Right hindlimb (tissue), 1 donor: Measurements from ENCODE around the gene MUSK.
"Not testable (repeated sequence)": the region's sequence is repeated elsewhere in the genome, so short reads cannot be mapped to it uniquely, and the experiment has no call there.

Experiments
- DNase-seq: peaks from one replicate; pipeline ENCODE4 v3.0.0-alpha.2; 2018

Gene MUSK

GRCh38 chr9:110814159-110814558 lies 145.6 kb downstream of the MUSK start:
- DNase-seq = no peak

GRCh38 chr9:110815361-110815760 lies 146.8 kb downstream of the MUSK start:
- DNase-seq = no peak

GRCh38 chr9:110820381-110820780 lies 151.8 kb downstream of the MUSK start:
- DNase-seq = no peak

GRCh38 chr9:110821064-110821463 lies 152.5 kb downstream of the MUSK start:
- no peak for DNase-seq

DNA sequence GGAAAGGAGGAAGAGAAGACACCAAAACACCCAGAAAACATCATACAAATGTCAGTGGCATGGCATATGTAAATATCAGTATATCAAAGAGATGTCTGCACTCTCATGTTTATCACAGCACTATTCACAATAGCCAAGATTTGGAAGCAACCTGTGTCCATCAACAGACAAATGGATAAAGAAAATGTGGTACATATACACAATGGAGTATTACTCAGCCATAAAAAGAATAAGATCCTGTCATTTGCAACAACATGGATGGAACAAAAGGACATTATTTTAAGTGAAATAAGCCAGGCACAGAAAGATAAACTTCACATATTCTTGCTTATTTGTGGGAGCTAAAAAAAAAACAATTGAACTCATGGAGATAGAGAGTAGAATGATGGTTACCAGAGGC lies 156.5 kb downstream of the MUSK start:
- not testable (repeated sequence) for DNase-seq

DNA sequence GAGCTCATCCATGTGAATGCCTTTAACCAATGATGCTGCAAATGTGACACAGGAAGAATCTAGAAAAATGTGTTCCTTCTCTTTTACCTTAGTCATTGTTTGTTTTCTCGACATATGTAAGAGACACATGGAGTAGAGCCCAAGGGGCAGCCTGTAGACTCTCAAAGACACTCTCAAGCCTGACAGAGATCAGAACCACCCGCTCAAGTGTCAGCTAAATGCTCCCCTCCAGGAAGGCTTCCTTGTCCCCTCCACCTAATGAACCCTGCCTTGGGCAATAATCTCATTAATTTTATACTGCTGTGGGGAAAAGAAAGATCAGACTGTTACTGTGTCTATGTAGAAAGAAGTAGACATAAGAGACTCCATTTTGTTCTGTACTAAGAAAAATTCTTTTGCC lies 157.4 kb downstream of the MUSK start:
- no peak for DNase-seq

DNA sequence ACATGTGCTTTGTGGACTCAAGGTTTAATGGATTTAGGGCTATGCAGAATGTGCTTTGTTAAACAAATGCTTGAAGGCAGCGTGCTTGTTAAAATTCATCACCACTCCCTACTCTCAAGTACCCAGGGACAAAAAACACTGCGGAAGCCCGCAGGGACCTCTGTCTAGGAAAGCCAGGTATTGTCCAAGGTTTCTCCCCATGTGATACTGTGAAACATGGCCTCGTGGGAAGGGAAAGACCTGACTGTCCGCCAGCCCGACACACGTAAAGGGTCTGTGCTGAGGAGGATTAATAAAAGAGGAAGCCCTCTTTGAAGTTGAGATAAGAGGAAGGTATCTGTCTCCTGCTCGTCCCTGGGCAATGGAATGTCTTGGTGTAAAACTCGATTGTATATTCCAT lies 157.8 kb downstream of the MUSK start:
- DNase-seq = not testable (repeated sequence)

GRCh38 chr9:110828264-110828663 lies 159.7 kb downstream of the MUSK start:
- peak; percentile 84 for DNase-seq

DNA sequence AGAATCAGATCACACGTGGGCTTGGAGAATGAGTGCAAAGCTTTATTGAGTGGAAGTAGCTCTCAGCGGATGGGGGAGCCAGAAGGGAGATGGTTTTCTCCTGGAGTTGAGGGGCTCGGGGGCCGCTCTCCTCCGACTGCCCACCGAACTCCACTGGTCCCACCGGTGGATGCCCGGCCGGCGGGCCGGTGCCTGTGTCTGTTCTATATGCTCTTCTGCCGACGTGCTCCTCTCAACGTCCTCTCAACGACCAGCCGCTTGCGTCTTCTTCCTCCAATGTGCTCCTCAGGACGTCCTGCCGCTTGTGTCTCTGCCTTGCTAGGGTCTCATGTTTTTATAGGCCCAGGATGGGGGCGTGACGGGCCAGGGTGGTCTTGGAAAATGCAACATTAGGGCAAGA lies 161.9 kb downstream of the MUSK start:
- DNase-seq = no peak

DNA sequence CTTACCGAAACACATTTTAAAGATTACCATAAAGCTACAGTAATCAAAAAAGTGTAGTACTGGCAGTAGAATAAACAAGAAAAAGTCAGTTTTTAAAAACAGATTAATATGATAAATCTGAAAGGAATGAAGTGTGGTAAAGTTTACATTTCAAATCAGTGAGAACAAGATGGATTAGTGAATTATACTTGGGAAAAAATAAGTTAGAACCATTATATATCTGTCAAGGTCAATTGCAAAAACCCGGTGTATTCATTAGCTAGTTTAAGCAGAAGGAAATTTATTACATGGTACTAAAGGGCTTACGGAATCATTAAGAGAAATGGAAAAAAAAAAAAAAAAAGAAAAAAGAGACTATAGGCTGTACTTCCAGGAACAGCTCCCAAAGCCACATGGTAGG lies 164.3 kb downstream of the MUSK start:
- DNase-seq = no peak

GRCh38 chr9:110835404-110835803 lies 166.8 kb downstream of the MUSK start:
- DNase-seq = no peak

DNA sequence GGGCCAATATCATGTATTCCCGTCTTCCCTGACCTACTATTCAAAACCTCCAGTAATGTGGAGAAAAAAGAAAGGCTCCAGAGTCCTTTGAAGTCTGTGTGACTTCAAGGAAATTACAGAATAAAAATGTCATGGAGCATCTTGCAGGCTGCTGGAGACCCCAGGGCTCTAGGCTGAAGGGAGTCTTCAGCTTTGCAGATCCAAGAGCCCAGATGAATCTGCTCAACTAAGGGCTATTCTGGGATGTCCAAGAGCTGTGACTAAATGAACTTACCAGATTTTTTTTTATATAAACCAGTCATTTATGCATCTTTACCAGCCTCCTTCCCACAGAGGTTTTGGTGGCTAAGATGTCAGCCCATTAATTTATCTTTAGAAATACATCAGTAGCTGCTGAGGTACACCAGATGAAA lies 167.3 kb downstream of the MUSK start:
- DNase-seq = no peak

DNA sequence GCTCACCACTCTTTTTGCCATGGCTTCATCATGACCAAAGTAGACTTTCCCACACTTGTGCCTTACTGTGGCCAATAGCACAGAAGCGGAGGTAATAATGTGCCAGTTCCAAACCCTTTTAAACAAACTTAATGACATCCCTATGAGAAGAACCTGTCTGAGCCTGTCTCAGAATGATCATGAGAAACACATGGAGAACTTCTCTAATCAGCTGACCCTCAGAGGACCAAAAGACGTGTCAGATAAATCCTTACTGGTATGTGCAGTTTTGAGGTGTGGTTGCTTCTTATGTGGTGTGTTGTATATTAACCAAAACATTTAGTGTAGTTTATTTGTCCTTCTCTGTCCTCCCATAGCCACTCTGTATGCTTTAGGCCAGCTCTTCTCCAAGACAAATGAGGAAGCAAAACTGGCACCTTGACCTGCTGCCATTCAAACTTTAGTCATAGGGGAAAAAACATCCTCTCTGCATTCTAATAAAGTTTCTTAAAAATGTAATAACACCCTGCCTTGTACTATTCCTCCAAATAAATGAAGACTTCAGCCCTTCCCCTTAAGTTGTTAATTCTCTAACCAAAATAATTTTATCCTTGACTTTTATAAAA lies 168.9 kb downstream of the MUSK start:
- DNase-seq = no peak

DNA sequence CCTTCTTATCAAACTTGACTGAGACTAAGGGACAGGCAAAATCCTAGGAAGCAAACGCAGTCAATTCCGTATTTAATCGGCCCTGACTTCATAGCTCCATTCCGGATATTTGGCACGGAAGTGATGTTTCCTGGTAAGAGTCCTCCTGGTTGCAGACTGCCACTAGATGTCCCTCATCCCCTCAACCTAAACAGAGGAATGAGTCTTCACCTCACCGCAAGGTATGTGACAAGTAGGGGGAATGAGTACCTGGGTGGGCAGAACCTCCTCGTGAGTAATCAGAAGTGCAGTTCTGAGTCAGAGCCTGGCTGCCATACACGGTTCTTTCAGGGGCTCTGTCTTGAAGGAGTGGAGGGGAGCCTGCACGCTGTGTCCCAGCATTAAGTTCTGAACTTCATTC lies 173.6 kb downstream of the MUSK start:
- DNase-seq = no peak

GRCh38 chr9:110842986-110843385 lies 174.4 kb downstream of the MUSK start:
- DNase-seq = no peak

GRCh38 chr9:110844121-110844520 lies 175.5 kb downstream of the MUSK start:
- no peak for DNase-seq

DNA sequence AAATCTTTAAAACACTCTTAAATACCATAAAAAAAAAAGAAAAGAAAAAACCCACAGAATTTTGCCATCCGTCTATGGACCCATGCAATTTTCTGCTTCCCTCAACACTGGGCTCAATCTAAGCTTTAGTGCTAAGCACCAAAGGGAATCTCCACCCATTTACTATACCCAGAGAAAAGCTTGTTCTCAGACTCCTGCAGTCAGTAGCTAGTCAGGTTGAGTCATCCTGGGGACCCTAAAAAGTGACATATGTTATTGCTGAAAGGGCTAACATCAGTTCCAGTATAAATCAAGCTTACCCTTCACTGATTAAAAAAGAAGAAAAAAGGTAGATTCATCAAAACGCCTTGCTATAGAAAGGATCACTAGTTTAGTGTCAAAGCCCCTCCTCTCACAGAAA lies 177.6 kb downstream of the MUSK start:
- DNase-seq = no peak

DNA sequence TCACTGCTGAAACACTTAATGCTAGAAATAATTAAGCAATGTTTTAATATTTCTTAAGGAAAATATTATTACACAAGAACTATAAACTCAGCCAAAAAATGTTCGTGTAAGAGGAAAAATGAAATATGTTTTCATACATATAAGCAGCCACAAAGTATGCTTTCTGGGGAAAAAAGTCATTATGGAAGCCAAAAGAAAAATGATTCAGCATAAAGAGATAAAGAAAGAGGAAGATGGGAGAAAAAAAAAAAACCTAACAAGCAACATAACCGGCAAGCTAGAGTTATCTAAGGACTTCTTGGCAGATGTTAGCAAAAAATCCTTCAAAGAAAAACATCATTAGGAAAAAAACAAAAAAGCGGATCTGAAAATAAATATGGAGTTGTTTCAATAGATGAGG lies 179.1 kb downstream of the MUSK start:
- DNase-seq = no peak

- DNase-seq = no peak
Observed at GRCh38 chr9:110850401-110851135, 182.0 kb downstream of the MUSK start.
